ENCODE measurements around the gene DCUN1D5.

- TF ChIP-seq CTCF (IDR thresholded peaks at IDR 0.05; ENCODE audit: low read depth, low read length) (no peak), POLR2A (IDR thresholded peaks at IDR 0.05; ENCODE audit: extremely low read depth, insufficient read length) (no peak)
Measured at GRCh38 chr11:103112364-103112763, 20.4 kb upstream of the DCUN1D5 start.

Measured in NB4 (cell line).